Breast epithelium (tissue), 4 donors: Measurements from ENCODE around the gene C11orf68. TPM values are rescaled to one million over a fixed set of nuclear protein-coding genes. Genes with fewer than 3 reads are reported as not detected.
A peak's percentile ranks its signal among the peaks of the same experiment; 100 is the strongest.

Experiments used
- DNase-seq, 2 donors: peaks; one replicate each; pipeline ENCODE4 v3.0.0-alpha.2; 2019; ENCODE audit warnings: low spot score in 2 of 2
- H3K27ac ChIP-seq, 2 donors: fragments of 200-600 bp; sonication (generic) in 1 of 2; one replicate each; pipeline ENCODE4 v1.5.1; 2016 to 2019; ENCODE audit warnings: mild to moderate bottlenecking in 1 of 2
- H3K27me3 ChIP-seq, 2 donors: fragments of 200-600 bp; sonication (generic) in 1 of 2; one replicate each; pipeline versions ENCODE4 v1.5.1 to v1.6.0; 2017 to 2019; ENCODE audit warnings: control low read depth in 1 of 2, mild to moderate bottlenecking in 1 of 2
- H3K36me3 ChIP-seq: fragments of 200-600 bp; one replicate; pipeline ENCODE4 v1.5.1; 2019
- H3K4me1 ChIP-seq, 2 donors: fragments of 200-600 bp; sonication (generic); one replicate each; pipeline ENCODE4 v1.5.1; 2016 to 2019; ENCODE audit warnings: control low read depth in 1 of 2
- H3K4me3 ChIP-seq, 3 donors: fragments of 200-600 bp; sonication (generic); 1 replicate in 2 of 3; 2 replicates in 1 of 3; pipeline ENCODE4 v1.5.1; 2016 to 2019; ENCODE audit warnings: mild to moderate bottlenecking in 3 of 3, moderate library complexity in 2 of 3
- H3K9me3 ChIP-seq, 2 donors: fragments of 200-600 bp; sonication (generic) in 1 of 2; one replicate each; pipeline ENCODE4 v1.5.1; 2016 to 2019; ENCODE audit warnings: control low read depth in 1 of 2
- POLR2A ChIP-seq: fragments of 450-650 bp; IDR thresholded peaks from one replicate; pipeline ENCODE4 v1.6.1; 2016; ENCODE audit warnings: antibody characterized with exemption, mild to moderate bottlenecking, moderate library complexity
- POLR2AphosphoS5 ChIP-seq, 3 donors: sonication (generic); formaldehyde crosslinking; IDR thresholded peaks; one replicate each; pipeline ENCODE4 v1.6.1; 2017; ENCODE audit warnings: antibody characterized with exemption in 3 of 3
- intact Hi-C: fragments of 100-400 bp; cut with DNase I; formaldehyde crosslinking; loops from one replicate; pipeline ENCODE4 v1.15.1; 2023; ENCODE audit warnings: low total_unique reads
- total RNA-seq, 3 donors: library from RNA; depleted of rRNA; stranded (reverse); fragments of >200 nt; gene quantifications; one replicate each; pipeline ENCODE4 v1.1.0, GENCODE V29; 2016
- TF ChIP-seq, protein P1 (sequence below), 3 donors: fragments of 450-650 bp; IDR thresholded peaks; one replicate each; pipeline ENCODE4 v1.5.1; 2016 to 2017; ENCODE audit warnings: antibody characterized with exemption in 3 of 3, mild to moderate bottlenecking in 3 of 3, moderate library complexity in 3 of 3

C11orf68 gene
- total RNA-seq, 3 donors from 2014 or later = 16.7 to 20.3 (median 19.7) TPM

DNA sequence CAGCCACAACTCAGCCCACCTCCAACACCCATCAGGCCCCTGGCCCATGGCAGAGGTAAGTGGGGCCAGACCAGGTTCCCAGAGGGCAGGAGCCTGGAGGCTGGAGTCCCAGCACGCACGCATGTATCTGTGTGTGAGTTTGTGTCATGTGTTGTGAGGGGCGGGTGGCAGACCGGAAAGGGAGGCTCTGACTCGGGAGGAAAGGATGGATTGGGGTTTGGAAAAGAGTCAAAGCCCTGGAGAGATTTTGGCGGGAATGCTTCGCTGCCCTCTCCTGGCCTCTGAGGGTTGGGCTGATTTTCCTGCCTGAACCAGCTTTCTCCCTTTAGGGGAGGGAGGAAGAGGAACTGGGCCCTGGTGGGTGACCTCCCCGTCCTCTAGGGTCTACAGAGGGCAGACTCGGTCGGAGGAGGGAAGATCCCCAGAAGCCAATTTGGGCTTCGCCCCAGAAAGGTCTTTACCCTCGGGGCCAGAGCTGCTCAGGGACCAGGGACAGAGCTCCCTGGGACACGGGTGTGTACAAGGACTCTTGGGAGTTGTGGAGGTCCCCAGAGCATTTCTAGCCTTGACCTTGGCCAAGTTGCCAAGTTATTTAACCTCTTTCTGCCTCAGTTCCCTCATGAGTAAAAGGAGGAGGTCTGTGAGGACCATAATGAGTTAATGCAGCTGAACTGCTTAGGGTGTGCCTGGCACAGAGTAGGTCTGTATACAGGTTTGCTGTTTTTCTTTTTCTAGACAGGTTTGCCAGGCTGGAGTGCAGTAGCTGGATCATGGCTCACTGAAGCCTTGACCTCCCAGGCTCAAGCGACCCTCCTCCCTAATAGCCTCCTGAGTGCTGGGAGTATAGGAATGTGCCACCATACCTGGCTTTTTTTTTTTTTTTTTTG lies 6.9 kb downstream of the C11orf68 start:
- TF ChIP-seq POLR2A = no peak
- TF ChIP-seq, protein P1, sequence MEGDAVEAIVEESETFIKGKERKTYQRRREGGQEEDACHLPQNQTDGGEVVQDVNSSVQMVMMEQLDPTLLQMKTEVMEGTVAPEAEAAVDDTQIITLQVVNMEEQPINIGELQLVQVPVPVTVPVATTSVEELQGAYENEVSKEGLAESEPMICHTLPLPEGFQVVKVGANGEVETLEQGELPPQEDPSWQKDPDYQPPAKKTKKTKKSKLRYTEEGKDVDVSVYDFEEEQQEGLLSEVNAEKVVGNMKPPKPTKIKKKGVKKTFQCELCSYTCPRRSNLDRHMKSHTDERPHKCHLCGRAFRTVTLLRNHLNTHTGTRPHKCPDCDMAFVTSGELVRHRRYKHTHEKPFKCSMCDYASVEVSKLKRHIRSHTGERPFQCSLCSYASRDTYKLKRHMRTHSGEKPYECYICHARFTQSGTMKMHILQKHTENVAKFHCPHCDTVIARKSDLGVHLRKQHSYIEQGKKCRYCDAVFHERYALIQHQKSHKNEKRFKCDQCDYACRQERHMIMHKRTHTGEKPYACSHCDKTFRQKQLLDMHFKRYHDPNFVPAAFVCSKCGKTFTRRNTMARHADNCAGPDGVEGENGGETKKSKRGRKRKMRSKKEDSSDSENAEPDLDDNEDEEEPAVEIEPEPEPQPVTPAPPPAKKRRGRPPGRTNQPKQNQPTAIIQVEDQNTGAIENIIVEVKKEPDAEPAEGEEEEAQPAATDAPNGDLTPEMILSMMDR (IDR thresholded peaks at IDR 0.05) = peak in 2 of 3 donors; percentile 25 to 28
- peak in 2 of 3 donors; percentile 22 to 36 for TF ChIP-seq POLR2AphosphoS5 (IDR thresholded peaks at IDR 0.05)
- peak in 1 of 2 donors; percentile 64 for DNase-seq
- Histone ChIP-seq H3K4me3 (peak overlapping the region in 1 of 3 donors; percentile 37), H3K4me1 (peaks cover 9 to 10% of the 10 kb centered on the region in 2 donors), H3K9me3 (no peaks in the 10 kb centered on the region), H3K27me3 (no peaks in the 10 kb centered on the region), H3K36me3 (no peaks in the 10 kb centered on the region), H3K27ac (peak overlapping the region; percentile 67 to 87)
- intact Hi-C loops = no loop called here

DNA sequence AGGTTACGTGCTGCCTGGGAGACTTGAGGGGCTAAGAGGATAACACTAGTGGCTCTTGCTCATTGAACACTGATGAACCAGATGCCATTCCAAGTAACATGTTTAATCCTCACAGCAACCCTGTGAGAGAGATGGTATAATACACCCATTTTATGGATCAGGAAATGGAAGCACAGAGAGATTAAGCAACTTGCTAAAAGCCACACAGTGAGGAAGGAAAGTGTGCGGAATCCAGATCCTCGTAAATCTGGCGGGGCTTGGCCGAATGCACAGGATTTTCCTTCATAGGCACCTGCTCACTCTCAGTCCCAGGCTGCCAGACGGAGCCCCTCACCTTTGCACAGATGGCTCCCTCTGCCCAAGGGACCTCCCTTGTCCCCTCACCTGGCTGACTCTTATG lies 11.0 kb downstream of the C11orf68 start:
- no peaks in the 10 kb centered on the region for H3K9me3 ChIP-seq
- intact Hi-C loops = no loop called here
- no peak for DNase-seq
- H3K4me1 ChIP-seq = no peaks in the 10 kb centered on the region
- H3K4me3 ChIP-seq = no peak overlapping the region
- H3K27ac ChIP-seq = no peak overlapping the region
- H3K27me3 ChIP-seq = no peaks in the 10 kb centered on the region
- no peaks in the 10 kb centered on the region for H3K36me3 ChIP-seq
- TF ChIP-seq, protein P1 (IDR thresholded peaks at IDR 0.05) = no peak
- TF ChIP-seq POLR2A = no peak
- TF ChIP-seq POLR2AphosphoS5 (IDR thresholded peaks at IDR 0.05) = no peak

DNA sequence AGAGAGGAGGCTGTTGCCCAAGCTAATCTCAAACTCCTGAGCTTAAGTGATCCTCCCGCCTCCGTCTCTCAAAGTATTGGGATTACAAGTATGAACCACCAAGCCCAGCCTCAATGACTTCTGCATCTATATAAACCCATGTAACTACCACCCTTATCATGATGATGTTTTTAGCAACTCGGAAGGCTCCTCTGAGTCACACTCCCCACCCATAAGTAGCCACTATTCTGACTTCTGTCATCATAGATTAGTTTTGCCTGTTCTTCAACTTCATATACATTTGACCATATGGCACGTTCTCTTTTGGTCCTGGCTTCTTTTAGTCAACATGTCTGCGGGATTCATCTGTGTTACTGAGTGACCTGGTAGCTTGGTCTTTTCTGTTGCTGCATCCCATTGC lies 12.3 kb downstream of the C11orf68 start:
- intact Hi-C loops = no loop called here
- no peaks in the 10 kb centered on the region for H3K36me3 ChIP-seq
- no peaks in the 10 kb centered on the region for H3K4me1 ChIP-seq
- H3K4me3 ChIP-seq = no peak overlapping the region
- H3K9me3 ChIP-seq = no peaks in the 10 kb centered on the region
- no peak overlapping the region for H3K27ac ChIP-seq
- H3K27me3 ChIP-seq = no peaks in the 10 kb centered on the region
- no peak for DNase-seq
- TF ChIP-seq POLR2A (no peak), POLR2AphosphoS5 (IDR thresholded peaks at IDR 0.05) (no peak)
- TF ChIP-seq, protein P1 (IDR thresholded peaks at IDR 0.05) = no peak

DNA sequence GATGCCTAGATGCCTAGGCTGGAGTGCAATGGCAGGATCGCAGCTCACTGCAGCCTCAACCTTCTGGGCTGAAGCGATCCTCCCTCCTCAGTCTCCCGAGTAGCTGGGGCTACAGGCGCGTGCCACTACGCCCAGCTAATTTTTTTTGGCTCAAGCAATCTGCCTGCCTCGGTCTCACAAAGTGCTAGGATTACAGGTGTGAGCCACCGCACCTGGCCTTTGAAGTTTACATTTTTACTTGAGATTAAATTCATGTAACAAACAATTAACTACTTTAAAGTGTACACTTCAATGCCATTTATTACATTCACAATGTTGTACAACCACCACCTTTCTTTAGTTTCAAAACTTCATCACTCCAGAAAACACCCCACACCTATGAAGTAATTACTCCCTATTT lies 15.1 kb downstream of the C11orf68 start:
- H3K27ac ChIP-seq = no peak overlapping the region
- peaks cover 0 to 8% of the 10 kb centered on the region in 2 donors for H3K27me3 ChIP-seq
- peaks cover 0 to 6% of the 10 kb centered on the region in 2 donors for H3K4me1 ChIP-seq
- no peaks in the 10 kb centered on the region for H3K9me3 ChIP-seq
- TF ChIP-seq, protein P1 (IDR thresholded peaks at IDR 0.05) = no peak
- no peak for TF ChIP-seq POLR2AphosphoS5 (IDR thresholded peaks at IDR 0.05)
- TF ChIP-seq POLR2A = no peak
- no peak for DNase-seq
- no peaks in the 10 kb centered on the region for H3K36me3 ChIP-seq
- intact Hi-C loops = no loop called here
- no peak overlapping the region for H3K4me3 ChIP-seq

DNA sequence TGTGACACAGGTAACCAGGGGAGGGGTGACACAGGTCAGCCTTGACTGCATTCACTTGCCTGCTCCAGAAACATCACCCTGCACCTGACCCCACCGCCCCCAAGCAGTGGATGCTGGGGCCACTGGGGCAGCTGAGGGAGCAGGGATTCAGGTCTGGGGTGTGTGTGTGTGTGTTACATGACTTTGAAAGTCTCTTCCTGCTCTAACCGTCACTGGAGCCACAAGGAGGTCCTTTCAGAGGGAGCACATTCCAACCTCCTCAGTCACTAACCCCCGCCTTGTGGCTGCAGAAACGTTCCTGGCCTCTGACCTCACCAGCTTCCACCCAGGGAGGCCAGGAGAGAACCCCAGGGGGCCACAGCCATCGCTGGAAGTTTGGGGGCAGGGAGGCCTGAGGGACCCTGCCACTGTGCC lies 15.8 kb downstream of the C11orf68 start:
- Histone ChIP-seq H3K4me3 (no peak overlapping the region), H3K4me1 (peaks cover 0 to 6% of the 10 kb centered on the region in 2 donors), H3K9me3 (no peaks in the 10 kb centered on the region), H3K36me3 (no peaks in the 10 kb centered on the region), H3K27ac (no peak overlapping the region), H3K27me3 (peaks cover 0 to 8% of the 10 kb centered on the region in 2 donors)
- DNase-seq = no peak
- no peak for TF ChIP-seq POLR2AphosphoS5 (IDR thresholded peaks at IDR 0.05)
- TF ChIP-seq, protein P1 (IDR thresholded peaks at IDR 0.05) = no peak
- TF ChIP-seq POLR2A = no peak
- intact Hi-C loops = no loop called here
